Measurements from ENCODE around the gene CTDSP1.

CTDSP1 gene

GRCh38 chr2:218435003-218435982 lies 35.6 kb downstream of the CTDSP1 start:
- Mint-ChIP-seq H3K36me3 (ENCODE audit: low read depth) (no peaks in the 10 kb centered on the region), H3K27me3 (ENCODE audit: low read depth) (peaks cover 6% of the 10 kb centered on the region), H3K9me3 (no peaks in the 10 kb centered on the region), H3K27ac (no peak overlapping the region), H3K4me3 (no peak overlapping the region), H3K4me1 (no peaks in the 10 kb centered on the region)
- TF ChIP-seq CTCF (IDR thresholded peaks at IDR 0.05; ENCODE audit: unreplicated experiment in 3 of 3): no peak

GRCh38 chr2:218436992-218437391 lies 37.3 kb downstream of the CTDSP1 start:
- Mint-ChIP-seq H3K4me1 (no peaks in the 10 kb centered on the region), H3K27ac (no peak overlapping the region), H3K27me3 (ENCODE audit: low read depth) (peaks cover 6% of the 10 kb centered on the region), H3K9me3 (no peaks in the 10 kb centered on the region), H3K36me3 (ENCODE audit: low read depth) (no peaks in the 10 kb centered on the region), H3K4me3 (no peak overlapping the region)
- no peak for TF ChIP-seq CTCF (IDR thresholded peaks at IDR 0.05; ENCODE audit: unreplicated experiment in 3 of 3)

GRCh38 chr2:218437969-218438368 lies 38.3 kb downstream of the CTDSP1 start:
- no peak overlapping the region for H3K4me3 Mint-ChIP-seq
- no peaks in the 10 kb centered on the region for H3K9me3 Mint-ChIP-seq
- no peaks in the 10 kb centered on the region for H3K36me3 Mint-ChIP-seq (ENCODE audit: low read depth)
- no peak for TF ChIP-seq CTCF (IDR thresholded peaks at IDR 0.05; ENCODE audit: unreplicated experiment in 3 of 3)
- no peak overlapping the region for H3K27ac Mint-ChIP-seq
- H3K27me3 Mint-ChIP-seq (ENCODE audit: low read depth): no peaks in the 10 kb centered on the region
- H3K4me1 Mint-ChIP-seq: no peaks in the 10 kb centered on the region

- Mint-ChIP-seq H3K4me1 (no peaks in the 10 kb centered on the region), H3K36me3 (ENCODE audit: low read depth) (no peaks in the 10 kb centered on the region), H3K9me3 (no peaks in the 10 kb centered on the region), H3K27me3 (ENCODE audit: low read depth) (no peaks in the 10 kb centered on the region), H3K27ac (no peak overlapping the region), H3K4me3 (no peak overlapping the region)
- TF ChIP-seq CTCF (IDR thresholded peaks at IDR 0.05; ENCODE audit: unreplicated experiment in 3 of 3): no peak
These were observed 38.9 kb downstream of the CTDSP1 start for GRCh38 chr2:218438596-218438995.

GRCh38 chr2:218444692-218445357 lies 45.2 kb downstream of the CTDSP1 start:
- Mint-ChIP-seq H3K4me3 (no peak overlapping the region), H3K27me3 (ENCODE audit: low read depth) (no peaks in the 10 kb centered on the region), H3K36me3 (ENCODE audit: low read depth) (peaks cover 20% of the 10 kb centered on the region), H3K4me1 (no peaks in the 10 kb centered on the region), H3K9me3 (no peaks in the 10 kb centered on the region), H3K27ac (no peak overlapping the region)
- no peak for TF ChIP-seq CTCF (IDR thresholded peaks at IDR 0.05; ENCODE audit: unreplicated experiment in 3 of 3)
